ENCODE data around the gene TEFM. TPM values are rescaled to one million over a fixed set of nuclear protein-coding genes. Genes with fewer than 3 reads are reported as not detected.

The TEFM gene
- total RNA-seq, 1 experiment from 2014 or later, result 13.0 TPM

DNA sequence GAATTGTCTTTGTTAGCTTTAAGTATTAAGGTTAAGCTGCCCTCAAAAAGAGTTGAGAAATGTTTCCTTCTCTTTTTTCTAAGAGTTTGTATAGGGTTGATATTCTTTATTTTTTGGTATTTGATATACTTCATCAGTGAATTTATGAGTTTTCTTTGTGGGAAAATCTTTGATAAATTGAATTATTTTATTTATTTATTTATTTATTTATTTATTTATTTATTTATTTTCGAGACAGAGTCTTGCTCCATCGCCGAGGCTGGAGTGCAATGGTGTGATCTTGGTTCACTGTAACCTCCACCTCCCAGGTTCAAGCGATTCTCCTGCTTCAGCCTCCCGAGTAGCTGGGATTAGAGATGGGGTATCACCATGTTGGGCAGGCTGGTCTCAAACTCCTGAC is 19.9 kb downstream of the TEFM start:
- no peak for ATAC-seq
- no peaks in the 10 kb centered on the region for H3K36me3 ChIP-seq (ENCODE audit: control insufficient read depth, insufficient read depth, low read length)
- TF ChIP-seq POLR2AphosphoS5 (IDR thresholded peaks at IDR 0.05; ENCODE audit: low read depth, low read length) (no peak), TCF7L2 (IDR thresholded peaks at IDR 0.05; ENCODE audit: low read depth, low read length) (no peak), SIN3A (IDR thresholded peaks at IDR 0.05; ENCODE audit: borderline replicate concordance, insufficient read depth, low read depth, low read length) (no peak)
- TF ChIP-seq, protein P1, sequence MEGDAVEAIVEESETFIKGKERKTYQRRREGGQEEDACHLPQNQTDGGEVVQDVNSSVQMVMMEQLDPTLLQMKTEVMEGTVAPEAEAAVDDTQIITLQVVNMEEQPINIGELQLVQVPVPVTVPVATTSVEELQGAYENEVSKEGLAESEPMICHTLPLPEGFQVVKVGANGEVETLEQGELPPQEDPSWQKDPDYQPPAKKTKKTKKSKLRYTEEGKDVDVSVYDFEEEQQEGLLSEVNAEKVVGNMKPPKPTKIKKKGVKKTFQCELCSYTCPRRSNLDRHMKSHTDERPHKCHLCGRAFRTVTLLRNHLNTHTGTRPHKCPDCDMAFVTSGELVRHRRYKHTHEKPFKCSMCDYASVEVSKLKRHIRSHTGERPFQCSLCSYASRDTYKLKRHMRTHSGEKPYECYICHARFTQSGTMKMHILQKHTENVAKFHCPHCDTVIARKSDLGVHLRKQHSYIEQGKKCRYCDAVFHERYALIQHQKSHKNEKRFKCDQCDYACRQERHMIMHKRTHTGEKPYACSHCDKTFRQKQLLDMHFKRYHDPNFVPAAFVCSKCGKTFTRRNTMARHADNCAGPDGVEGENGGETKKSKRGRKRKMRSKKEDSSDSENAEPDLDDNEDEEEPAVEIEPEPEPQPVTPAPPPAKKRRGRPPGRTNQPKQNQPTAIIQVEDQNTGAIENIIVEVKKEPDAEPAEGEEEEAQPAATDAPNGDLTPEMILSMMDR (IDR thresholded peaks at IDR 0.05), result no peak
- TF ChIP-seq, protein P2, sequence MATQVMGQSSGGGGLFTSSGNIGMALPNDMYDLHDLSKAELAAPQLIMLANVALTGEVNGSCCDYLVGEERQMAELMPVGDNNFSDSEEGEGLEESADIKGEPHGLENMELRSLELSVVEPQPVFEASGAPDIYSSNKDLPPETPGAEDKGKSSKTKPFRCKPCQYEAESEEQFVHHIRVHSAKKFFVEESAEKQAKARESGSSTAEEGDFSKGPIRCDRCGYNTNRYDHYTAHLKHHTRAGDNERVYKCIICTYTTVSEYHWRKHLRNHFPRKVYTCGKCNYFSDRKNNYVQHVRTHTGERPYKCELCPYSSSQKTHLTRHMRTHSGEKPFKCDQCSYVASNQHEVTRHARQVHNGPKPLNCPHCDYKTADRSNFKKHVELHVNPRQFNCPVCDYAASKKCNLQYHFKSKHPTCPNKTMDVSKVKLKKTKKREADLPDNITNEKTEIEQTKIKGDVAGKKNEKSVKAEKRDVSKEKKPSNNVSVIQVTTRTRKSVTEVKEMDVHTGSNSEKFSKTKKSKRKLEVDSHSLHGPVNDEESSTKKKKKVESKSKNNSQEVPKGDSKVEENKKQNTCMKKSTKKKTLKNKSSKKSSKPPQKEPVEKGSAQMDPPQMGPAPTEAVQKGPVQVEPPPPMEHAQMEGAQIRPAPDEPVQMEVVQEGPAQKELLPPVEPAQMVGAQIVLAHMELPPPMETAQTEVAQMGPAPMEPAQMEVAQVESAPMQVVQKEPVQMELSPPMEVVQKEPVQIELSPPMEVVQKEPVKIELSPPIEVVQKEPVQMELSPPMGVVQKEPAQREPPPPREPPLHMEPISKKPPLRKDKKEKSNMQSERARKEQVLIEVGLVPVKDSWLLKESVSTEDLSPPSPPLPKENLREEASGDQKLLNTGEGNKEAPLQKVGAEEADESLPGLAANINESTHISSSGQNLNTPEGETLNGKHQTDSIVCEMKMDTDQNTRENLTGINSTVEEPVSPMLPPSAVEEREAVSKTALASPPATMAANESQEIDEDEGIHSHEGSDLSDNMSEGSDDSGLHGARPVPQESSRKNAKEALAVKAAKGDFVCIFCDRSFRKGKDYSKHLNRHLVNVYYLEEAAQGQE (IDR thresholded peaks at IDR 0.05; ENCODE audit: insufficient read depth in 1 of 2, low read depth in 2 of 2, low read length in 1 of 2), result no peak
- H3K4me1 ChIP-seq (ENCODE audit: control insufficient read depth, insufficient read depth, low read length), result no peaks in the 10 kb centered on the region
- ChIA-PET CTCF (no interaction called here), POLR2A (no interaction called here)
- BruUV-seq (replicated peaks), result no TSS peak
- H3K9me3 ChIP-seq (ENCODE audit: control insufficient read depth, insufficient read depth, low read depth, low read length), result no peaks in the 10 kb centered on the region
- in situ Hi-C loops (cut with HindIII; ENCODE audit: low pct_unique_long_range_greater_than_20kb, low sequenced_read_pairs), result no loop called here
- no peak overlapping the region for H3K27ac ChIP-seq (ENCODE audit: low read length)
- no peak for DNase-seq (ENCODE audit: low read depth, low spot score)
- H3K27me3 ChIP-seq (ENCODE audit: control insufficient read depth, insufficient read depth, low read length), result no peaks in the 10 kb centered on the region
- intact Hi-C loops (cut with micrococcal nuclease; ENCODE audit: unreplicated experiment), result no loop called here
- H3K4me3 ChIP-seq (ENCODE audit: low read depth in 2 of 2, low read length in 2 of 2), result no peak overlapping the region

DNA sequence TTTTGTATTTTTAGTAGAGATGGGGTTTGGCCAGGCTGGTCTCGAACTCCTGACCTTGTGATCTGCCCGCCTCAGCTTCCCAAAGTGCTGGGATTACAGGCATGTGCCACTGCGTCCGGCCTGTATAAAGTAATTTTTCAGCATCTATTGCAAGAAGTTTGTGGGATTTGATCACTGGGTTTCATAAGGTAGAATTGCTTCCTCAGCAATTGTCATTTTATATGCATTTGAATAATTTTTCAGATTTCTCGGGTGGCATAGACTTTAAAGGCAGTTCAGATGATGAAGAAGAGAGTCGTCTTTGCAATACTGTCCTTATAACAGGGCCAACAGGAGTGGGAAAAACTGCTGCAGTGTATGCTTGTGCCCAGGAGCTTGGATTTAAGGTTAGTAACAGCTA is 37.0 kb downstream of the TEFM start:
- no peaks in the 10 kb centered on the region for H3K4me1 ChIP-seq (ENCODE audit: control insufficient read depth, insufficient read depth, low read length)
- TF ChIP-seq, protein P2 (IDR thresholded peaks at IDR 0.05; ENCODE audit: insufficient read depth in 1 of 2, low read depth in 2 of 2, low read length in 1 of 2), result no peak
- no peak for TF ChIP-seq TCF7L2 (IDR thresholded peaks at IDR 0.05; ENCODE audit: low read depth, low read length)
- no peak for TF ChIP-seq POLR2AphosphoS5 (IDR thresholded peaks at IDR 0.05; ENCODE audit: low read depth, low read length)
- TF ChIP-seq, protein P1 (IDR thresholded peaks at IDR 0.05), result no peak
- no peak for TF ChIP-seq SIN3A (IDR thresholded peaks at IDR 0.05; ENCODE audit: borderline replicate concordance, insufficient read depth, low read depth, low read length)
- BruUV-seq (replicated peaks), result no TSS peak
- no peaks in the 10 kb centered on the region; the same call in 1 of the 2 replicates for H3K36me3 ChIP-seq (ENCODE audit: control insufficient read depth, insufficient read depth, low read length)
- in situ Hi-C loops (cut with HindIII; ENCODE audit: low pct_unique_long_range_greater_than_20kb, low sequenced_read_pairs), result no loop called here
- intact Hi-C loops (cut with micrococcal nuclease; ENCODE audit: unreplicated experiment), result no loop called here
- H3K4me3 ChIP-seq (ENCODE audit: low read depth in 2 of 2, low read length in 2 of 2), result no peak overlapping the region
- CTCF ChIA-PET, result no interaction called here
- DNase-seq (ENCODE audit: low read depth, low spot score) (no peak), ATAC-seq (no peak)
- no peaks in the 10 kb centered on the region for H3K27me3 ChIP-seq (ENCODE audit: control insufficient read depth, insufficient read depth, low read length)
- H3K27ac ChIP-seq (ENCODE audit: low read length), result no peak overlapping the region
- H3K9me3 ChIP-seq (ENCODE audit: control insufficient read depth, insufficient read depth, low read depth, low read length), result no peaks in the 10 kb centered on the region
- POLR2A ChIA-PET, result no interaction called here

All from Panc1 (cell line).